PFSK-1 (cell line): ENCODE results near the gene CA7.

ENCODE experiments used
- FOXP2 ChIP-seq: optimal IDR thresholded peaks from 2 replicates; pipeline ENCODE3; 2011; ENCODE audit warnings: borderline replicate concordance, control low read depth, inconsistent platforms; ENCODE audit not compliant: insufficient read depth; ENCODE audit errors: extremely low read length, extremely low read depth
- POLR2AphosphoS5 ChIP-seq: IDR thresholded peaks from 2 replicates; pipeline ENCODE4 v1.6.1; 2012; ENCODE audit warnings: low read depth, mild to moderate bottlenecking, control low read depth, low read length, moderate library complexity
- SIN3A ChIP-seq: IDR thresholded peaks from 2 replicates; pipeline ENCODE4 v1.6.1; 2012; ENCODE audit warnings: mild to moderate bottlenecking, low read length, moderate library complexity, borderline replicate concordance; ENCODE audit not compliant: insufficient read depth
- TAF1 ChIP-seq: IDR thresholded peaks from 2 replicates; pipeline ENCODE4 v1.6.1; 2012; ENCODE audit warnings: low read length, control low read depth, borderline replicate concordance; ENCODE audit not compliant: insufficient read depth
- TF ChIP-seq, protein P1 (sequence below), 2 experiments: IDR thresholded peaks; 2 replicates each; pipeline versions ENCODE4 v1.6.1 to v1.8.0; 2011 to 2012; ENCODE audit warnings: low read depth in 2 of 2, low read length in 2 of 2, control low read depth in 1 of 2, inconsistent platforms in 1 of 2, mild to moderate bottlenecking in 1 of 2, moderate library complexity in 1 of 2; ENCODE audit not compliant: insufficient read depth in 1 of 2

Gene CA7

GRCh38 chr16:66853261-66854139, 9.3 kb downstream of the CA7 start:
- TF ChIP-seq SIN3A (no peak), TAF1 (no peak), POLR2AphosphoS5 (no peak)
- TF ChIP-seq, protein P1, sequence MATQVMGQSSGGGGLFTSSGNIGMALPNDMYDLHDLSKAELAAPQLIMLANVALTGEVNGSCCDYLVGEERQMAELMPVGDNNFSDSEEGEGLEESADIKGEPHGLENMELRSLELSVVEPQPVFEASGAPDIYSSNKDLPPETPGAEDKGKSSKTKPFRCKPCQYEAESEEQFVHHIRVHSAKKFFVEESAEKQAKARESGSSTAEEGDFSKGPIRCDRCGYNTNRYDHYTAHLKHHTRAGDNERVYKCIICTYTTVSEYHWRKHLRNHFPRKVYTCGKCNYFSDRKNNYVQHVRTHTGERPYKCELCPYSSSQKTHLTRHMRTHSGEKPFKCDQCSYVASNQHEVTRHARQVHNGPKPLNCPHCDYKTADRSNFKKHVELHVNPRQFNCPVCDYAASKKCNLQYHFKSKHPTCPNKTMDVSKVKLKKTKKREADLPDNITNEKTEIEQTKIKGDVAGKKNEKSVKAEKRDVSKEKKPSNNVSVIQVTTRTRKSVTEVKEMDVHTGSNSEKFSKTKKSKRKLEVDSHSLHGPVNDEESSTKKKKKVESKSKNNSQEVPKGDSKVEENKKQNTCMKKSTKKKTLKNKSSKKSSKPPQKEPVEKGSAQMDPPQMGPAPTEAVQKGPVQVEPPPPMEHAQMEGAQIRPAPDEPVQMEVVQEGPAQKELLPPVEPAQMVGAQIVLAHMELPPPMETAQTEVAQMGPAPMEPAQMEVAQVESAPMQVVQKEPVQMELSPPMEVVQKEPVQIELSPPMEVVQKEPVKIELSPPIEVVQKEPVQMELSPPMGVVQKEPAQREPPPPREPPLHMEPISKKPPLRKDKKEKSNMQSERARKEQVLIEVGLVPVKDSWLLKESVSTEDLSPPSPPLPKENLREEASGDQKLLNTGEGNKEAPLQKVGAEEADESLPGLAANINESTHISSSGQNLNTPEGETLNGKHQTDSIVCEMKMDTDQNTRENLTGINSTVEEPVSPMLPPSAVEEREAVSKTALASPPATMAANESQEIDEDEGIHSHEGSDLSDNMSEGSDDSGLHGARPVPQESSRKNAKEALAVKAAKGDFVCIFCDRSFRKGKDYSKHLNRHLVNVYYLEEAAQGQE (IDR thresholded peaks at IDR 0.05; ENCODE audit: insufficient read depth in 1 of 2, low read depth in 2 of 2, low read length in 2 of 2), result no peak

DNA sequence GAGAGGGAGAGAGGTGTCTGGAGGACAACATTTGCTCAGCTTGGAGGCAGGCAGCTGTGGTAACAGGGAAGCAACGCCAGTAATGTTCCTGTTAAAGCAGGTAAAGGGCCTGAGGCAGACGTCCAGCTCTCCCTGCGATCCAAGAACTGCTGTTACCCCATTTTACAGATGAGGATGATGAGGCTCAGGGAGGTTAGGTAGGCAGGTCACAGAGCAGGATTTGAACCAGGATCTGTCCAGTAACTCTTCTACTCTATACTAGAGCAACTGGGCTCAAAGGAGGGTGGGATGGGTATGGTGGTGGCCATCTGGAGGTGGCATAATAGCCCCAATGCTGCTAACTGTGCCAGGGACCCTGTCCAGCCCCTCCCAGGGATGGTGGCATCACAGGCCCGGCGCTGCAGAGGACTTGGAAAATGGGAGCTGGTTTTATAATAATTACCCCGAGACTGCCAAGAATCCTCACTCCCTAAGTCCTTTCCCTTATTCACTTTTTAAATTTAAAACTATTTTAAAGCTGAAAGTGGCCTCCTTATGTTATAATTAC, 12.0 kb downstream of the CA7 start:
- TF ChIP-seq TAF1 (no peak), SIN3A (no peak), POLR2AphosphoS5 (no peak), FOXP2 (no peak)
- TF ChIP-seq, protein P1 (IDR thresholded peaks at IDR 0.05; ENCODE audit: insufficient read depth in 1 of 2, low read depth in 2 of 2, low read length in 2 of 2), result no peak

DNA sequence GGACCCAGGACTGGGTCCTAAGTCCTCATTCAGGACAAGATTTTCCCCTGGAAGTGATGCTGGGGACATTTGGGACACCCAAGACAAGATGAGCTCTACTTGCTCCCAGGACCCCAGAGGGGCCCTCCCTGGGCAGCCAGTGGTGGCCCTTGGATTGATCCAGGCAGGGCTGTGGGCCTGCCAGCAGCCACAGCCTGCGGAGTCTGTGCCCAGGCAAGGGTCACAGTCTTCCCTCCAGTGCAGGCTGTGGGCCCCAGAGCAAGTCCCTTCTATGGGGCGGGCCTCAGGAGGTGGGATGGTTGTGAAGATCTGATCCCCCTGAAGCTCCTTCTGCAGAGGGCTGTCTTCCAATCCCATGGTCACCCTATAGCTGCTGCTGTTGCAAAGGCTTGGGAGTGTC, 12.6 kb downstream of the CA7 start:
- no peak for TF ChIP-seq TAF1
- no peak for TF ChIP-seq POLR2AphosphoS5
- TF ChIP-seq, protein P1 (IDR thresholded peaks at IDR 0.05; ENCODE audit: insufficient read depth in 1 of 2, low read depth in 2 of 2, low read length in 2 of 2), result no peak
- no peak for TF ChIP-seq FOXP2
- no peak for TF ChIP-seq SIN3A

- TF ChIP-seq TAF1 (no peak), FOXP2 (no peak), POLR2AphosphoS5 (no peak), SIN3A (no peak)
- TF ChIP-seq, protein P1 (IDR thresholded peaks at IDR 0.05; ENCODE audit: insufficient read depth in 1 of 2, low read depth in 2 of 2, low read length in 2 of 2), result no peak
Observed at GRCh38 chr16:66857437-66857836, 13.2 kb downstream of the CA7 start.
